Tongue (tissue), 2 donors: ENCODE data around the gene CES2. TPM values are rescaled to one million over a fixed set of nuclear protein-coding genes. Genes with fewer than 3 reads are reported as not detected.
"Not testable (repeated sequence)": the region's sequence is repeated elsewhere in the genome, so short reads cannot be mapped to it uniquely, and the experiment has no call there.

Experiments used
- DNase-seq: peaks from one replicate; pipeline ENCODE4 v3.0.0-alpha.2; 2015
- total RNA-seq: library from RNA; depleted of rRNA; stranded (reverse); fragments of >200 nt; gene quantifications from one replicate; pipeline ENCODE4 v1.2.3, GENCODE V29; 2014

The CES2 gene
- total RNA-seq, 1 donor from 2014 or later = 23.9 TPM

GRCh38 chr16:66919569-66920298 is 15.6 kb upstream of the CES2 start:
- no peak for DNase-seq

- DNase-seq = no peak
Measured at GRCh38 chr16:66920299-66920590, 15.1 kb upstream of the CES2 start.

- DNase-seq = no peak
Measured at GRCh38 chr16:66920924-66921680, 14.2 kb upstream of the CES2 start.

GRCh38 chr16:66921729-66922450 is 13.4 kb upstream of the CES2 start:
- no peak for DNase-seq

GRCh38 chr16:66923247-66923731 is 12.0 kb upstream of the CES2 start:
- DNase-seq = no peak

GRCh38 chr16:66923866-66924265 is 11.4 kb upstream of the CES2 start:
- no peak for DNase-seq

GRCh38 chr16:66924527-66925321 is 10.6 kb upstream of the CES2 start:
- no peak for DNase-seq

GRCh38 chr16:66925322-66925840 is 9.9 kb upstream of the CES2 start, which contains the start of gene RRAD:
TSS of gene RRAD (minus strand) at chr16:66925535. CDS start at chr16:66925179, 356 bp downstream.
- DNase-seq = no peak

GRCh38 chr16:66926171-66926947 is 9.0 kb upstream of the CES2 start:
- DNase-seq = no peak

GRCh38 chr16:66926961-66927436 is 8.3 kb upstream of the CES2 start:
- no peak for DNase-seq

GRCh38 chr16:66927918-66928649 is 7.2 kb upstream of the CES2 start:
- no peak for DNase-seq

- no peak for DNase-seq
Measured at GRCh38 chr16:66928702-66929388, 6.5 kb upstream of the CES2 start.

- DNase-seq = no peak
Measured at GRCh38 chr16:66930189-66930588, 5.1 kb upstream of the CES2 start.

GRCh38 chr16:66931665-66932064 is 3.7 kb upstream of the CES2 start:
- no peak for DNase-seq

GRCh38 chr16:66932076-66932475 is 3.2 kb upstream of the CES2 start:
- DNase-seq = no peak

- DNase-seq = no peak
Measured at GRCh38 chr16:66933776-66934137, 1.6 kb upstream of the CES2 start.

GRCh38 chr16:66934138-66934838 is 1.0 kb upstream of the CES2 start, which contains the start of gene CIAO2B:
TSS of gene CIAO2B (minus strand) at chr16:66934402. CDS start at chr16:66934364, 38 bp downstream.
- DNase-seq = peak; percentile 94

GRCh38 chr16:66934839-66935313 is 440 bp upstream of the CES2 start:
- not testable (repeated sequence) for DNase-seq

- DNase-seq = no peak
Measured at GRCh38 chr16:66936462-66936861, 1.1 kb downstream of the CES2 start.
